GM15510 (cell line): ENCODE results near the gene FAIM2.

ENCODE experiments used
- POLR2A ChIP-seq: IDR thresholded peaks from 3 replicates; pipeline ENCODE4 v1.6.1; 2011; ENCODE audit warnings: borderline replicate concordance; ENCODE audit not compliant: insufficient read length; ENCODE audit errors: extremely low read depth

FAIM2 gene

DNA sequence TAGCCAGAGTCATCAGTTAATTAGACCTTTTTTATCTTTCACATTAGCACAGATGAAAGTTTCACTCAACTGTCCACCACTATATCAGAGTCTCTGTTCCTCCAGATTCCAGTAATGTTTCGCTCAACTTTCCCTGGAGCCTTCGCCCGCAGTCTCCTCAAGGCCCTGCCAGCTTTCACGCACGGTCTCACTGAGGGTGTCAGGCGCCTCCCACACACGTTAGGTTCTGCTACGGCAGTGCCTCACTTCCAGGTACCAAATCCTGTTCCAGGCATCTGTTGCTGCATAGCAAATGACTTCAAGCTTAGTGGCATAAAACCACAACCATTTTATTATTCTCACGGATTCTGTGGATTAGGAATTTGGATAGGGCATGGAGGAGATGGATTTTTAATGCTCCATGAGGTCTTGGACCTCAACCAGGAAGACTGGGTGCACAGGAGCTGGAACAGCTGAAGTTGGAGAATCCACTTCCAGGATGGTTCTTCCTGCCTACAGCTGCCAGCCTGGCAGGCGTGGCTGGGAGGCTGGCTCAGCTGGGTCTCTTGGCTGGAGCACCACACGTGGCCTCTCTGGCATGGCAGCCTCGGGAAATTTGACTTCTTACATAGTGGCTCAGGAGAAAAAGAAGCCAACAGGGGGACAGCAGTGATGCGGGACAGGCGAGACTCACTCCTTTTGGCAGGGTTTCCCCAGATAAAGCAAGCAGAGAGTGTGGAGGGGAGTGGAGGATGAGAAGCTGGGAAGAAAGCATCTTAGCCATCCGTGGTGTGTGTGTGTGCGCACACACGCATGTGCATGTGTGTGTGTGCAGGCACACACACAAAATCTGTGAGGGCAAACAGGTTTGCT is 39.5 kb downstream of the FAIM2 start:
- TF ChIP-seq POLR2A = no peak

DNA sequence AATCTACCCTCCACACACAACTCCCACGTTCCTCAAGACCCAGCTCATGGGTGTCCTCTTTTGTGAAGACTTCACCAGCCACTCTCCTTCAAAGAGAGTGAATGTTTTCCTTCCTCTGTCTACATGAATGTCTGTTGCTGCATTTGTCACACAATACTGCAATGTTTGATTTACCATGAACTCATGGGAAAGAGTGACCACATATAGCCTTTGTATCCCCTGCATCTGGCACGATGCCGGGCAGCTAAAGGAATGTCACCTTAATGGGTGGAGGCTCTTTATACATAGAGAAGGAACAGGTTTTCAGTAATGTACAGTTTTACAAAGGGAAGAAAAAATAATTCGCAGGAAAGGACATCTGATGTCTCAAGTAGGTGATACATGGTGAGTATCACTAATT is 48.7 kb downstream of the FAIM2 start:
- no peak for TF ChIP-seq POLR2A

DNA sequence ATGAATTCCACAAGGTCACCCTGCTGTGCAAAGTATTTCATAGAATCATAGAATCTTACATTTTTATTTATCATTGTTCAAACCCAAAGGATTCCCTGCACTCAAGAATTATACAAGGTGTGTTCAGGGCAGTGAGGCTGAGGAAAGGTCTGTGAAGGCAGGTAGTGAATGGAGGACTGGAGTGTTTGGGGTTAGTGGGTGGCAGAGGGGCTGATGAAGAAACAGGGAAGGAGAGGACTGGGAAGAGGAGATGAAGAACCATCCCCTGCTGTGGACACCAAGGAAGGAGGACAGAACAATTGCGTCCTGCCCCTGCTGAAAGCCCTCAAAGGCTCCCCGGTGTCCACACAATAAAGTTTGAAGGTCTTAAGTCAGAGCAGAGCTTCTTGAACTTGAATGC is 50.0 kb downstream of the FAIM2 start:
- TF ChIP-seq POLR2A = no peak

DNA sequence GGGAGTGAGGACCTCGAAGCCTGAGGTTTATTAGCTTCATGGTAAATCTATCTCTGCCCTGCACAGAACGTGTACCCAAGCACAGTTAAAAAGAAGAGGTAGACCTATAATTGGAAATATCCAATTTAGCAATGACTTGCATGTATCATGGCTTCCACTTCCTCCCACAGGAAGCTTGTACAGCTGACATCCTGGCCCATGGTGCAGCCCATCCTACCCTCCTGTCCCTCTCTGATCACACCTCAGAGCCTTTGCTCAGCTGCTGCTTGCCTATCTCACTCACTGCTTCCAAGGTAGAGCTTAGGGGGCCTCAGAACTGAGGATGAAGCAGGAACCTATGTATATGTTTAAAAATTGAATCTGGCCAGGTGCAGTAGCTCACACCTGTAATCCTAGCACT is 56.5 kb downstream of the FAIM2 start:
- TF ChIP-seq POLR2A = no peak

DNA sequence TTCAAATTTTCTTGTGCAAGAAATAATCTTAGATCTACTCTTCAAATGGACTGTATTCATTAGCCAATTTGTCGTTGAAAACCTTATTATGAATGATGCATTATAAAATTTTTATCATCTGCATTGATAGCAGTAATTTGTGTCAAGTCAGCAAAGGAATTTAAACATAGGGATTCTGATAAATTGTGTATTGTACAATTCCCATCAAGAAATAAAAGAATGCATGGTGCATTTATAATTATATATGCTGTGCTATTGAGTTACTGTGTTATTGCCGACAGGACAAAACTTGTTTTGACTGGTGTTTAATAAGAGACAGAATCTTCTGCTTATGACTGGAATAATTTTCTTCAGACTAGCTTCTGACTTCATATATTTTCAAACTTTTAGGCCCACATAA is 57.7 kb downstream of the FAIM2 start:
- no peak for TF ChIP-seq POLR2A

DNA sequence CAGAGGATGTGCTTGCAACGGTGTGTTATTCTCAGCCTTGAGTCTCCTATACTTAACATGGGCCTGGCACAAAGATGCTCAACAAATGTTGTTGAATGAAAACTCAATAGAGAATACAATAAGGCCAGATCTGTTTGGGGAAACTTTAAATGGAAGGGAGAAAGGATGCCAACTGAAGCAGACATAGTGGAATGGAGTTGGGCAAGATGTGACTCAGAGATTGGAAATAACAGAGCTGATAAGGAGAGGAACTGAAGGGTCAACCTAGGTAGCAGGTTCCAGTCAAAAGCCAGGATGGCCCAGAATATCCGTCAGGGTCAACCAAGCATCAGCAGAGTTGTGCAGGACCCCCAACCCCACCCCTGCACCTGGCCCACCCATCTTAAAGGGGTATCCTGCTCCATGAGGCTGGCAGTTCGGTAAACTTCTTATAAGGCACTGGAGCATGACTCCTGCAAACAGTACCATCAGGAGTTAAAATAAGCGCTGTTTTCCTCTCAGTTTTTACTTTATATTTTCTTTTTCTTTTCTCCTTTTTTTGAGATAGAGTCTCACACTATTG is 59.7 kb downstream of the FAIM2 start:
- no peak for TF ChIP-seq POLR2A

DNA sequence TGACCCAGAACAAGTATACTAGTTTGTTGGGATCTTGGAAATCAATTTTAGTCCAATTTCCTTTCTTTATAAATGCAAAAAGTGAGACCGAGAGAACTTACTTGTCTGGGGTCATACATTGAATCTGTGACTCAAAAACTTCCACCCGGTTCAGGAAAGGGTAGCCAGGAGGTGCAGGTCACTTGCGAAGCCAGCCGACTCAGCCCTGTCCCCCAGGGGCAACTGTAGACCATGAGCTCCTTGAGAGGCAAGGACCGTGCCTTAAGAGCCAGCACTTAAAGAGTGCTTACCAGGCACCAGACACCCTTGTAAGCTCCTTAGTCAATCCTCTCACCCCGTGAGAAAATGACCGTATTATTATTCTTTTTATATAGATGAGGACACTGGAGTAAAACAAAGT is 60.3 kb downstream of the FAIM2 start:
- no peak for TF ChIP-seq POLR2A

DNA sequence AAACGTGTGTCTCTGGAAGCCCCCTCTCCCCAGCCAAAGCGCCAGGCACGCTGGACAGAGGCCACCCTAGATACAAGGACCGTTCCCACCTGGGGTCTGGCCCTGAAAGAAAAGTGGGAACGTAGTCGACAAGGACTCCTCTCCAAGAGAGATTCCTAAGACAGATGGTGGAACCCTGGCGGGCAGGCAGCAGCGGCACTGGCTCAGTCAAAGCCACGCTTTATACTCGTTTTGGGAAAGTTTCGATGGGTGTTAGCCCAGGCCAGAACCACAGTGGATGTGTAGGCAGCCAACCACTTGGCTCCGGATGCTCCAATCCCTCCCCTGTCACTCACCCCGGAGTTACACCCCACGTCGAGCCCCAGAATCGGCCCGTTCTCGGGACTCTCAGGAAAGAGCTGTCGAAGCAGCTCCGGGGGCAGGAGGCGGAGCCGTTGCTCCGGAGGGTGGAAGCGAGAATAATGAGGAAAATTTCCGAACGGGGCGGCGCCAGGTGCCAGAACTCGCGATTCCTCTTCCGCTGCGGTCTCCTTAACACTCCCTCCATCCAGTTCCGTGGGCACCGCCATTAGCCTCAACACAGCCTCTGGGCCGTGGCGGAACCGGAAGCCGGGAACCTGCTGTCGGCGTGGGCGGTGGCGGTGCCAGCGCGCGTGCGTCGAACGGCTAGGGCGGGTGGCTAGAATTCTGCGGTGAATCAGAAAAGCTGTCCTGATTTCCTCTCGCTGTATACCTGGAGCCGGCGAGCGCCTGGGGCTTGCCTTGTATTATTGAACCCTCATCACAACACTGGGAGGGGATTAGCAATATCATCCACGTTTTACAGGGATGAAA is 61.0 kb downstream of the FAIM2 start, which contains the start of gene BCDIN3D:
BCDIN3D (minus strand) TSS at position 588 of the 834 bp plus-strand sequence; CDS start at position 569, 19 bp downstream.
- peak; percentile 85 for TF ChIP-seq POLR2A

DNA sequence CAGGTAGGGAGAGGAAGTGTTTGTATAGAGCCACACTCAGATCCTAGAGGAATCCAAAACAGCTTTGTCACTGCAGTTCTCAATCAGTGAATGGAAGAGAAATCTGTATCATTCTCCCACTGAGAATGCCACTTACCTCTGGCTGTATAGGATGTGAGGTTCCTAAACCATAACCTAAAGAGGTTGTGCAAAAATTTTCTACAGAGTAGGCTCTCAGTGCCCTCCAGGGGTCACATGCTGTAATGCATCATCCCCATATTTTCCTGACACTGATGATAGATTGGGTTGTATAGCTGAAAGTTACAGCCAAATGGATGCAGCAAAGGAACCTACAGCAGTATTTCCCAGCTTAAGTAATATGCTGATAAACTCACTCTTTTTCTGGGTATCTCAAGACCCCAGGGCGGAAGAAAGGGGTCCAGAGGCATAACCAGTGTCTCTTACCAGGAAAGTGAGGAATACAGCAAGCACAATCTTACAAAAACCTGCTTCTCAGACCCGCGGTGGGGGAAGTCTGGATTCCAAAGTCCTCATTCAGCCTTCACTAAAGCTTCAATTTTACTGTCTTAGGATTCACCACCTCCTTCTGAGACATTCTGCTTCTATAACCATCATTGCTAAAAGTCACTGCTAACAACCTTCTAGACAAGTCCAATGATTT is 64.6 kb downstream of the FAIM2 start:
- TF ChIP-seq POLR2A = no peak

DNA sequence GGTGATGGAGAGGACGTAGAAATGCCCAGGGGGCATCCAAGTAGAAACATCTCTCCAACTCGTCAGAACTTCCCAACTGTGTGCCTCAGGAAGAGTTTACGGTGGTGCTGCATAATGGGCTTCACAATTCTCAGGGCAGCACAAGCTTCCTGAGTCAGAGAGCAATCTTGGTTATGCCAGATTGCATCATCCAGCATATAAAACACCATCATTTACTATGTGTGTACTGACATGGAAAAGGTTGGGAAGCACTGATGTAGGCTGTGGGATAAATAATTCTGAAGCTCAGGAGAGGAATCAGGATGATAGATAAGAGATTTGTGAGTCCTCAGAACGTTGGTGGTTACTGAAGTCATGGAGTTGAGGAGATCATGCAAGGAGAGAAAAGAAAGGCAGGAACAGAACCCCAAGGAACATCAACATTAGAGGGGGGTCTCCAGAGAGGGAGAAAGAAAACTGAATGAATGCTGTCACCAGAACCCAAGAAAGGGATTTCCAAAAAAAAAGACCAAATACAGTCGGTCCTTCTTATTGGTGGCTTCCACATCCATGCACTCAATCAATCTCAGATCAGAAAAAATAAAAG is 70.8 kb downstream of the FAIM2 start:
- TF ChIP-seq POLR2A = no peak

DNA sequence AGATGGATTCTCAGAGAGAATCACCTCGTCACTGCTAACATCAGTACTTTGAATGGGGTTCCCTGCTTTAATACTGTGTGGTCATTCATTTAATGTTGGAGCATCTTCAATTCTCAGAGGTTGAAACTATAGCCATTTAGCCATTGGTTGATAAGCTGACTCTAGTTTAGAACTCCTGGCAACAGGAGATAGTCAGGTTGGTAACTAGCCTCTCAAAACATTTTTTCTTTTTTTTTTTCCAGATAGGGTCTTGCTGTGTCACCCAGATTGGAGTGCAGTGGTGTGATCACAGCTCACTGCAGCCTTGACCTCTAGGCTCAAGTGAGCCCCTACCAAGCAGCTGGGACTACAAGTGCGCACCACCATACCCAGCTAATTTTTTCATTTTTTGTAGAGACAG is 72.0 kb downstream of the FAIM2 start:
- TF ChIP-seq POLR2A = no peak

DNA sequence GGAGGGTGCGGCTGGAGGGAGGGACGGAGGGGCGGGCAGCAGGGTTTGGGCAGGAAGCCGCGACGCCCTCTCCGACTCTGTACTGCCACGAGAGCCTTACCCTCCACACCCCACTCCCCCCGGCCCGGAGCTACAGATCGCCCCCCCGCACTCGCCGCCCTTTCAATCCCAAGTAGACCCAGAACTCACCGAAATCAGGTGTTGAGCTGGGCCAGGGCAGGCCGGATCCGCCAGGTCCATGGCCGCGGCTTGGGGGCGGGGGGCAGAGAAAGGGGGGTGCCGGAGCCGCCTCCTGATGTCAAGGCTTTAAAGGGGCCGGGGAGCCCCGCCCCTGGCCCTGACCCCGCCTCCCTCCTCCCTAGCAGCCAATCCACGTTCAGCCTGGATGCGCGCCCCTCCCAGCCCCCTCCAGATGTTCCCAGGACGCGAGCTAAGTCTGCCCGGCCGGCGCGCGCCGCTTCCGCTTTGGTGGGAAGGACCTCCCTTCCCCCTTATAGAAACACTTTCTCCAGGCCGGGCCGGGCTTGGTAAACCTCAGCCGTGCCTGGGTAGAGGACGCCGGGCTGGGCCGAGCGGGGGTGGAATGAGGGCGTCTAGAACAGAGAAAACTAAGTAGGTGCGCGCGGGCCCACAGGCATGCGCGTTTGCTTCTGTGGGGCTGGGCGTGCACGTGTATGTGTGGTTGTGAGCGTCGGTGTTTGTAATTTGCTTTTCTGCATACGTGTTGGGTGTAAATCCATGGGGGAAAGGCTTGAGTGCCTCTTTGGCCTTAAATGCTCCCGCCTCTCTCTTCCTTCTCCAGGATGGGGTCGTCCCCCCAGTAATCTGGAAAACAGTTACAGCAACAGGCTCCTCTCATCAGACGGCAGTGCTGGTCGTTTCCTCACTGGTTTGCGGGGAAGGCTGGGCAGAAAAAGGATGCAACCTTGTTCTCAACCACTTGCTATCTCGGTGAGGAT is 75.3 kb downstream of the FAIM2 start, which contains the start of gene NCKAP5L:
NCKAP5L (minus strand) TSS at position 281 of the 959 bp plus-strand sequence. CDS start 24,369 bp downstream, outside the sequence.
- peak; percentile 54 for TF ChIP-seq POLR2A

DNA sequence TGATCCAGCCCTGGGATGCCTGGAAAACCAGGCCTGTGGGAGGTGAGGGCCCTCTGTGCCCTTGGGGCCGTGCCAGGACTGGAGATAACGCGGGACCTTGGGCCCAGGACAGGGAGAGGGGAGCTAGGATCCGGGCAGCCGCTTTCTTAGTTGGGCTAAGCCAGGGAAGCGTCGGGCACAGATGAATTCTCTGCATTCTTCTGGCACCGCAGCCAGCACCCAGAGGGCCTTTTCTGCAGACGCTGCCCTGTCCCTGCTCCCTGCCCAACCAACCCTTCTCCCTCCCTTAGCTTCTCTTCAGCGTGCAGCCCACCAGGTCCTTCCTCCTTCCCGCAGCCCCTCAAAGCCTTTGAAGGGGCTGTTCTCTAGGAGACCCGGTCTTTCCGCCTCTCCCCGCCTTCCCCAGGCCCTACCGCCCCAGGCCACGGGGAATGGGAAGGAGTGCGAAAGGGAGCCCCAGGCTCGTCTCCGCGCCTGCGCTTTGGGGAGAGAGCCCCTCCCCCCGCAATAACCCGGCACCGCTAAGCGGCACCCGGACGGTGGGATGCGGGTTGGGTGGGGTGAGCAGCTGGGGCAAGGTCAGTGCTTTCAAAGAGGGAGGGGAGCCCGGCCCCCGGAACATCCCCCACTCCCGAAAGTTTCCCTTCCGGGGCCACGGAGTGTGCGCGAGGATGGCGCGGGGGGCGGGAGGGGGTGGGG is 76.2 kb downstream of the FAIM2 start:
- TF ChIP-seq POLR2A = no peak

DNA sequence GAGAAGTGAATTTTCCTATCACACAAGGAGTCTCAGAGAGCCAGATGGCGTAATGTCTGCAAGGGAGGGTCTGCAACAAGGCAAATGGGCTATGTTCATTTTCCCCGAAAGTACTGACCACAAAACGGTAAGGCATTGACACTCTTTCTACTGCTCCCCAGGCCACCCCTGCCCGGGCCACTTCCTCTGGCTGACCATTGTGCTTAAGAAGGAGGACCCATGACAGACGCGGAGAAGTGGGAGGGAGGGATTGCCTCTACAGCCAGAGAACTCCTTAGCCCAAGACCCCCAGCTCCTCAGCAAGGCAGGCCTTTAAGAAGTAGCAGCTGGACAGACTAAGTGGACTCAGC is 76.7 kb downstream of the FAIM2 start:
- no peak for TF ChIP-seq POLR2A
